A673 (cell line): ENCODE data around the gene UGT1A4. TPM values are rescaled to one million over a fixed set of nuclear protein-coding genes. Genes with fewer than 3 reads are reported as not detected.

ENCODE experiments used
- BruUV-seq: library from RNA; stranded (reverse); fragments of 400-500 nt; replicated peaks from 2 replicates; lab custom pipeline; 2021; lab: Mats Ljungman, UMichigan
- CTCF ChIA-PET: fragments of 300-600 bp; sonication (Branson Sonifier 250); formaldehyde crosslinking; loops from one replicate; lab custom pipeline; 2022; ENCODE audit warnings: antibody characterized with exemption; lab: Charles Lee
- POLR2A ChIA-PET: fragments of 300-600 bp; sonication (Branson Sonifier 250); formaldehyde crosslinking; loops from one replicate; lab custom pipeline; 2022; ENCODE audit warnings: antibody characterized with exemption; ENCODE audit not compliant: low non-redundant PET; lab: Charles Lee
- DNase-seq: peaks from one replicate; pipeline ENCODE4 v3.0.0-alpha.2; 2015; ENCODE audit warnings: low spot score
- H3K27ac ChIP-seq: fragments of 200-600 bp; sonication (generic); 2 replicates; pipeline ENCODE4 v1.5.1; 2016; ENCODE audit warnings: mixed run types, low read depth, mild to moderate bottlenecking, mixed read lengths, antibody characterized with exemption, low read length; ENCODE audit not compliant: poor library complexity, severe bottlenecking
- H3K27me3 ChIP-seq: fragments of 200-600 bp; sonication (generic); replicated peaks from 2 replicates; pipeline ENCODE4 v1.6.1; 2017; ENCODE audit warnings: mixed run types, low read depth, mild to moderate bottlenecking, mixed read lengths, antibody characterized with exemption, low read length; ENCODE audit not compliant: insufficient read depth, poor library complexity
- H3K36me3 ChIP-seq: fragments of 200-600 bp; sonication (generic); 2 replicates; pipeline ENCODE4 v1.6.1; 2016; ENCODE audit warnings: mixed run types, mild to moderate bottlenecking, mixed read lengths, antibody characterized with exemption, low read length; ENCODE audit not compliant: insufficient read depth, poor library complexity, severe bottlenecking
- H3K4me1 ChIP-seq: fragments of 200-600 bp; sonication (generic); 2 replicates; pipeline ENCODE4 v1.6.1; 2017; ENCODE audit warnings: mixed run types, mild to moderate bottlenecking, mixed read lengths, antibody characterized with exemption, low read length; ENCODE audit not compliant: insufficient read depth, poor library complexity, severe bottlenecking
- H3K4me3 ChIP-seq: fragments of 200-600 bp; sonication (generic); 2 replicates; pipeline ENCODE4 v1.5.1; 2016; ENCODE audit warnings: low read depth, mixed run types, mild to moderate bottlenecking, mixed read lengths, low read length; ENCODE audit not compliant: poor library complexity, severe bottlenecking
- H3K9me3 ChIP-seq: fragments of 200-600 bp; sonication (generic); 2 replicates; pipeline ENCODE4 v1.6.1; 2016; ENCODE audit warnings: mixed run types, low read depth, mild to moderate bottlenecking, mixed read lengths, antibody characterized with exemption, low read length; ENCODE audit not compliant: poor library complexity, severe bottlenecking
- CTCF ChIP-seq: fragments of 300-800, 200-600 bp; sonication (generic); conservative IDR thresholded peaks from 2 replicates; pipeline ENCODE4 v1.5.1; 2017; ENCODE audit warnings: low read depth, mild to moderate bottlenecking, antibody characterized with exemption, low read length, moderate library complexity, mixed read lengths
- EZH2 ChIP-seq: fragments of 200-600 bp; sonication (generic); IDR thresholded peaks from 2 replicates; pipeline ENCODE4 v1.6.1; 2017; ENCODE audit warnings: borderline replicate concordance, low read depth, mild to moderate bottlenecking, mixed read lengths, antibody characterized with exemption, low read length; ENCODE audit not compliant: poor library complexity, severe bottlenecking
- intact Hi-C: fragments of 100-400 bp; cut with micrococcal nuclease; formaldehyde crosslinking; loops from one replicate; pipeline ENCODE4 v1.10.0; 2022; ENCODE audit not compliant: unreplicated experiment
- total RNA-seq: library from RNA; stranded (reverse); gene quantifications from 2 replicates; pipeline ENCODE4 v1.2.3, GENCODE V29; 2021

Gene UGT1A4
- total RNA-seq, 1 experiment from 2014 or later: 0.11 TPM

GRCh38 chr2:233799087-233799665, 80.6 kb downstream of the UGT1A4 start:
- intact Hi-C loops: no loop called here
- CTCF ChIA-PET: no interaction called here
- H3K9me3 ChIP-seq: no peaks in the 10 kb centered on the region
- H3K27me3 ChIP-seq: no peaks in the 10 kb centered on the region
- no peak overlapping the region for H3K4me3 ChIP-seq
- BruUV-seq: no TSS peak
- TF ChIP-seq CTCF (no peak), EZH2 (no peak)
- H3K27ac ChIP-seq: no peak overlapping the region
- POLR2A ChIA-PET: no interaction called here
- no peaks in the 10 kb centered on the region for H3K36me3 ChIP-seq
- H3K4me1 ChIP-seq: no peaks in the 10 kb centered on the region
- DNase-seq: no peak

GRCh38 chr2:233799716-233800115, 81.2 kb downstream of the UGT1A4 start:
- no peak for DNase-seq
- Histone ChIP-seq H3K4me3 (no peak overlapping the region), H3K4me1 (no peaks in the 10 kb centered on the region), H3K9me3 (no peaks in the 10 kb centered on the region), H3K27ac (no peak overlapping the region), H3K36me3 (no peaks in the 10 kb centered on the region), H3K27me3 (no peaks in the 10 kb centered on the region)
- no peak for TF ChIP-seq CTCF
- TF ChIP-seq EZH2: no peak
- BruUV-seq: no TSS peak
- intact Hi-C loops: no loop called here
- POLR2A ChIA-PET: no interaction called here
- CTCF ChIA-PET: no interaction called here

- H3K27me3 ChIP-seq: no peaks in the 10 kb centered on the region
- no peaks in the 10 kb centered on the region for H3K4me1 ChIP-seq
- BruUV-seq: no TSS peak
- ChIA-PET POLR2A (no interaction called here), CTCF (no interaction called here)
- H3K4me3 ChIP-seq: no peak overlapping the region
- no peak for TF ChIP-seq EZH2
- no peak for TF ChIP-seq CTCF
- no peak overlapping the region for H3K27ac ChIP-seq
- H3K36me3 ChIP-seq: no peaks in the 10 kb centered on the region
- intact Hi-C loops: no loop called here
- DNase-seq: no peak
- no peaks in the 10 kb centered on the region for H3K9me3 ChIP-seq
Observed at GRCh38 chr2:233800208-233800607, 81.7 kb downstream of the UGT1A4 start.
